Activated B cell treated with CpG ODN at 0.5 μM for 24 hours (primary cell): ENCODE measurements around the gene RPL18. TPM values are rescaled to one million over a fixed set of nuclear protein-coding genes. Genes with fewer than 3 reads are reported as not detected.

Experiments
- ATAC-seq: fragments of 200-7000 bp; cut with Tn5 transposase; one replicate; pipeline ENCODE4 v1.10.0; 2021; ENCODE audit warnings: low read depth, mild to moderate bottlenecking, moderate library complexity
- CTCF ChIA-PET: fragments of 350-600 bp; sonication (Branson Sonifier 250); formaldehyde crosslinking; loops from one replicate; lab custom pipeline; 2021; ENCODE audit warnings: antibody characterized with exemption; lab: Charles Lee
- POLR2A ChIA-PET: fragments of 350-600 bp; sonication (Branson Sonifier 250); formaldehyde crosslinking; loops from one replicate; lab custom pipeline; 2021; ENCODE audit warnings: antibody characterized with exemption; lab: Charles Lee
- DNase-seq: peaks from one replicate; pipeline ENCODE4 v3.0.0; 2022
- H3K27ac Mint-ChIP-seq: one replicate; pipeline ENCODE4 v1.8.0; 2020; ENCODE audit warnings: mixed read lengths
- H3K27me3 Mint-ChIP-seq: one replicate; pipeline ENCODE4 v1.8.0; 2021; ENCODE audit warnings: mixed read lengths
- H3K36me3 Mint-ChIP-seq: one replicate; pipeline ENCODE4 v1.8.0; 2021; ENCODE audit warnings: low read depth, mixed read lengths
- H3K4me1 Mint-ChIP-seq: one replicate; pipeline ENCODE4 v1.8.0; 2021; ENCODE audit warnings: mixed read lengths
- H3K4me3 Mint-ChIP-seq: one replicate; pipeline ENCODE4 v1.8.0; 2020; ENCODE audit warnings: mild to moderate bottlenecking, mixed read lengths
- H3K9me3 Mint-ChIP-seq: one replicate; pipeline ENCODE4 v1.8.0; 2020; ENCODE audit warnings: mixed read lengths
- intact Hi-C: fragments of 100-400 bp; cut with micrococcal nuclease; formaldehyde crosslinking; loops from one replicate; pipeline ENCODE4 v1.15.1; 2024
- total RNA-seq: library from RNA; stranded (reverse); gene quantifications from 2 replicates; pipeline ENCODE4 v1.2.3, GENCODE V29; 2022
- TF ChIP-seq, protein P1 (sequence below): fragments of 200-600 bp; IDR thresholded peaks from one replicate; pipeline ENCODE4 v1.8.0; 2022; ENCODE audit warnings: antibody characterized with exemption, mild to moderate bottlenecking

Gene RPL18
- total RNA-seq, 1 donor from 2014 or later = 2,427 TPM

DNA sequence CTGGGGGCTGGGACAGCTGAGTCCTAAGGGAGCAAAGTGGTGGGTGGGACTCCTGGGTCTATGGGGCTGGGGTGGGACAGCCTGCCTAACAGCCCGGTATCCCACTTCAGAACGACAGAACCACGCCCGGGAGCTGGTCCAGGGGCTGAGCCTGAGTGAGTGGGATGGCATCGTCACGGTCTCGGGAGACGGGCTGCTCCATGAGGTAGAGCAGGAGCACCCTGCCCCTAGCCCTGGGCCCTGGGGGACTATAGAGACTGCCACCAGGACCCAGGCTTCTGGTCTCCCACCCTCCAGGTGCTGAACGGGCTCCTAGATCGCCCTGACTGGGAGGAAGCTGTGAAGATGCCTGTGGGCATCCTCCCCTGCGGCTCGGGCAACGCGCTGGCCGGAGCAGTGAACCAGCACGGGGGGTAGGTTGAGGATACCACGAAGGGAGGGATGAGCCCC is 8.9 kb upstream of the RPL18 start:
- ChIA-PET CTCF (interaction anchor here (0.6 kb wide), 1 partner anchor 19 kb away, joined by 3 read pairs; no protein-coding TSS in a partner anchor), POLR2A (interaction anchor here (1.2 to 2.2 kb wide), 3 partner anchors 10 to 19 kb away, joined by 3 to 22 read pairs (median 16); partner anchors contain the start of genes RPL18 and SPHK2)

DNA sequence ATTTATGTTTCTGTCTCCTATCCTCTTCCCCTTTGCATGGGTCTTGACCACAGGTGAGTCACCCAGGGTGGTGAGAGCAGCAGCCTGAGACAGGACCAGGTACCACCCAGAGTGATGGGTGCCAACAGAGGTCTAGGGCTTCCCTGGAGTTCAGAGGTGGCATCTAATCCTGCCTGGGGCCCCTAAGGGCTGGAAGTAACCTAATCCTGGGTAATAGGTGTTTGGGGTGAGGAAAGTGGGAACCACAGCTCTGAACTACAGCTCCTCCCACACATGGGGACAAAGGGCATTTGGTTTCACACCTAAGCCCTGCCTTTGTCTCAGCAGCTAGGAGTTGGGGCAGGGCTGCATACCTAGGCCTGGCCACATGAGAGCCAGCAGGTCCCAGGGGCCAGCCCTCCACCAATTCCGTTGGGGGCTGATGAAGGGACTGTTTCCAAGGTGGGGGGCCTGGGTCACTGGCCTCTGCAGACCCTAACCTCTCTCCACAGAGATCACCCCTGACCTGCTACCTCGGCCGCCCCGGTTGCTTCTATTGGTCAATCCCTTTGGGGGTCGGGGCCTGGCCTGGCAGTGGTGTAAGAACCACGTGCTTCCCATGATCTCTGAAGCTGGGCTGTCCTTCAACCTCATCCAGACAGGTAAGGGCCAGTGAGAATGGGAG is 8.4 kb upstream of the RPL18 start:
- Mint-ChIP-seq H3K36me3 (peaks cover 38% of the 10 kb centered on the region), H3K4me1 (peaks cover 28% of the 10 kb centered on the region), H3K9me3 (no peaks in the 10 kb centered on the region), H3K27me3 (no peaks in the 10 kb centered on the region), H3K27ac (peak overlapping the region; percentile 56), H3K4me3 (no peak overlapping the region)
- intact Hi-C loops = no loop called here
- TF ChIP-seq, protein P1, sequence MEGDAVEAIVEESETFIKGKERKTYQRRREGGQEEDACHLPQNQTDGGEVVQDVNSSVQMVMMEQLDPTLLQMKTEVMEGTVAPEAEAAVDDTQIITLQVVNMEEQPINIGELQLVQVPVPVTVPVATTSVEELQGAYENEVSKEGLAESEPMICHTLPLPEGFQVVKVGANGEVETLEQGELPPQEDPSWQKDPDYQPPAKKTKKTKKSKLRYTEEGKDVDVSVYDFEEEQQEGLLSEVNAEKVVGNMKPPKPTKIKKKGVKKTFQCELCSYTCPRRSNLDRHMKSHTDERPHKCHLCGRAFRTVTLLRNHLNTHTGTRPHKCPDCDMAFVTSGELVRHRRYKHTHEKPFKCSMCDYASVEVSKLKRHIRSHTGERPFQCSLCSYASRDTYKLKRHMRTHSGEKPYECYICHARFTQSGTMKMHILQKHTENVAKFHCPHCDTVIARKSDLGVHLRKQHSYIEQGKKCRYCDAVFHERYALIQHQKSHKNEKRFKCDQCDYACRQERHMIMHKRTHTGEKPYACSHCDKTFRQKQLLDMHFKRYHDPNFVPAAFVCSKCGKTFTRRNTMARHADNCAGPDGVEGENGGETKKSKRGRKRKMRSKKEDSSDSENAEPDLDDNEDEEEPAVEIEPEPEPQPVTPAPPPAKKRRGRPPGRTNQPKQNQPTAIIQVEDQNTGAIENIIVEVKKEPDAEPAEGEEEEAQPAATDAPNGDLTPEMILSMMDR = no peak
- ATAC-seq = no peak
- CTCF ChIA-PET = interaction anchor here (0.6 kb wide), 1 partner anchor 18 kb away, joined by 3 read pairs; no protein-coding TSS in a partner anchor
- POLR2A ChIA-PET = interaction anchor here (1.3 to 2.2 kb wide), 2 partner anchors 9 to 18 kb away, joined by 16 to 22 read pairs; partner anchors contain the start of genes RPL18 and SPHK2
- no peak for DNase-seq

More for the DNA sequence above, 8.9 kb upstream of the RPL18 start:
- H3K36me3 Mint-ChIP-seq = peaks cover 39% of the 10 kb centered on the region
- H3K4me3 Mint-ChIP-seq = no peak overlapping the region
- H3K27ac Mint-ChIP-seq = no peak overlapping the region
- no peak for ATAC-seq
- H3K9me3 Mint-ChIP-seq = no peaks in the 10 kb centered on the region
- TF ChIP-seq, protein P1 = no peak
- DNase-seq = no peak
- intact Hi-C loops = no loop called here
- no peaks in the 10 kb centered on the region for H3K27me3 Mint-ChIP-seq
- H3K4me1 Mint-ChIP-seq = peaks cover 31% of the 10 kb centered on the region

GRCh38 chr19:48625891-48626327 is 6.9 kb upstream of the RPL18 start:
- Mint-ChIP-seq H3K4me1 (peaks cover 33% of the 10 kb centered on the region), H3K27ac (no peak overlapping the region), H3K4me3 (no peak overlapping the region), H3K9me3 (no peaks in the 10 kb centered on the region), H3K36me3 (peaks cover 36% of the 10 kb centered on the region), H3K27me3 (no peaks in the 10 kb centered on the region)
- CTCF ChIA-PET = no interaction called here
- intact Hi-C loops = no loop called here
- POLR2A ChIA-PET = interaction anchor here (0.6 to 0.7 kb wide), 3 partner anchors 10 to 1281 kb away, joined by 3 to 6 read pairs (median 4); no protein-coding TSS in a partner anchor
- TF ChIP-seq, protein P1 = no peak
- no peak for DNase-seq
- no peak for ATAC-seq

DNA sequence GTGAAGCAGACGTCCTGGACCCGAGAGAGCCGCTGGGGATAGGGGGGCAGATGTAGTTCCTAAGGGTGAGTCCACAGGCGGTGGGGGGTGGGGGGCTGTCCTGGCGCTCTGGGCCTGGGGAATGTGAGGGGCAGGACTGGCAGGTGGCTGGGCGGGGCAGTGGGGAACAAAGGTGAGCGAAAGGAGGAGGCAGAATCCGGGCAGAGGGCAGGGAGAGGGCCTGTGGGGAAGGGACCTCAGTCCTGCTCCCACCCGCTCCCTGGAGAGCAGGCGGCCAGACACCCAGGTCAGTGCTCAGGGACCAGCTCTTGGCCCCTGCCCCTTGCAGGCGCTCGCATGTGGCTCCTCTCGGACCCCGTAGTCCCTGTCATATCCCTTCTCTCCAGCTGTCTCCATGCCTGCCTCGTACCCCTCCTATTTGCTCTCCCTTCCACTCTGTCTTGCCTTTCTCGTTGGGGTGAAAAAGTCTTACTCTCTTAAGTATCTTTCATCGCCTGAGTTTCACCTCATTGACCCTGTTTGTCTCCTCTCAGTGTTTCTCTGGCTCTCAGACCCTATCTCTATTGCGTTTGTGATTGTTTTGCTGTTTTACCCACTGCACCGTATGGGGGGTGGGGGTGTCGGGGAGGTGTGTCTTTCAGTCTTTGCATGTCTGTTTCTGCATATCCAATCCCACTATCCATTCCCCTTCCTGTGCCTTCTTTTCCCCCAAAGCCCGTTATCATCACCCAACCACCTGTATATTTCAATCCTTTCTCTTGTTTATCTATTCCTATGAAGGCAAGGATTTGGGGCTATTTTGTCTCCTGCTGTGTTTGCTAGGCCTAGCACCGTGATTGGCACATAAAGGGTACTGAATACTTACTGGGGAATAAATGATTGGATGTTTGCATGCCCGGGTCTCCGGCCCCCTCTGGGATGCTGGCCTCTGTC is 6.1 kb upstream of the RPL18 start:
- no peaks in the 10 kb centered on the region for H3K9me3 Mint-ChIP-seq
- no peak for DNase-seq
- intact Hi-C loops = loop anchor here (1.0 kb wide), 1 partner anchor 9 kb away; no protein-coding TSS in a partner anchor
- ATAC-seq = no peak
- H3K36me3 Mint-ChIP-seq = peaks cover 29% of the 10 kb centered on the region
- H3K27ac Mint-ChIP-seq = peak overlapping the region; percentile 90
- TF ChIP-seq, protein P1 = no peak
- H3K27me3 Mint-ChIP-seq = no peaks in the 10 kb centered on the region
- ChIA-PET POLR2A (interaction anchor here (1.6 to 3.5 kb wide), 3 partner anchors 9 to 132 kb away, joined by 3 to 53 read pairs (median 24); partner anchors contain the start of gene DBP), CTCF (no interaction called here)
- peaks cover 36% of the 10 kb centered on the region for H3K4me1 Mint-ChIP-seq
- H3K4me3 Mint-ChIP-seq = peak overlapping the region; percentile 86
